Neural cell (in vitro differentiated cells): Measurements from ENCODE around the gene BICD1.

ENCODE experiments used
- CTCF ChIP-seq: fragments of 450-650 bp; IDR thresholded peaks from 2 replicates; pipeline ENCODE4 v1.5.1; 2014; ENCODE audit warnings: antibody characterized with exemption, mild to moderate bottlenecking, moderate library complexity; ENCODE audit not compliant: poor library complexity, severe bottlenecking
- EP300 ChIP-seq: fragments of 450-650 bp; conservative IDR thresholded peaks from 2 replicates; pipeline ENCODE4 v1.6.1; 2014; ENCODE audit warnings: antibody characterized with exemption, mild to moderate bottlenecking, moderate library complexity; ENCODE audit not compliant: poor library complexity, severe bottlenecking
- EZH2 ChIP-seq: fragments of 200-600, 300-800 bp; shearing (Covaris generic), sonication (generic); IDR thresholded peaks from 2 replicates; pipeline ENCODE4 v1.6.1; 2014; ENCODE audit warnings: antibody characterized with exemption, low read length, borderline replicate concordance, mild to moderate bottlenecking; ENCODE audit not compliant: insufficient read depth, poor library complexity, severe bottlenecking
- POLR2AphosphoS5 ChIP-seq: IDR thresholded peaks from 2 replicates; pipeline ENCODE4 v1.6.1; 2012
- RAD21 ChIP-seq: fragments of 450-650 bp; conservative IDR thresholded peaks from 2 replicates; pipeline ENCODE4 v1.6.1; 2014; ENCODE audit warnings: antibody characterized with exemption, mild to moderate bottlenecking, moderate library complexity
- REST ChIP-seq: IDR thresholded peaks from 2 replicates; pipeline ENCODE4 v1.6.1; 2012; ENCODE audit warnings: borderline replicate concordance
- SMC3 ChIP-seq: fragments of 450-650 bp; conservative IDR thresholded peaks from 2 replicates; pipeline ENCODE4 v1.6.1; 2014; ENCODE audit warnings: antibody characterized with exemption, mild to moderate bottlenecking, moderate library complexity; ENCODE audit not compliant: poor library complexity

GRCh38 chr12:32307326-32307725 is 200.7 kb downstream of the BICD1 start:
- TF ChIP-seq CTCF (no peak), EZH2 (no peak), SMC3 (no peak), REST (no peak), EP300 (no peak), RAD21 (no peak), POLR2AphosphoS5 (no peak)
